GM12878 (cell line): Measurements from ENCODE around the gene TIMP2. TPM values are rescaled to one million over a fixed set of nuclear protein-coding genes. Genes with fewer than 3 reads are reported as not detected.

Experiments used
- ATAC-seq: fragments of 200-7000 bp; cut with Tn5 transposase; 3 replicates; pipeline ENCODE4 v1.9.1; 2020; ENCODE audit warnings: mild to moderate bottlenecking, moderate library complexity
- BruUV-seq: library from RNA; stranded (reverse); fragments of 400-500 nt; replicated peaks from 2 replicates; lab custom pipeline; 2021; lab: Mats Ljungman, UMichigan
- CTCF ChIA-PET: fragments of 300-600 bp; sonication (Branson Sonifier 250); formaldehyde crosslinking; extraction: SDS; loops from one replicate; lab custom pipeline; 2021; ENCODE audit warnings: inconsistent platforms; lab: Yijun Ruan, JAX
- POLR2A ChIA-PET: fragments of 350-600 bp; formaldehyde crosslinking; extraction: SDS; loops from one replicate; lab custom pipeline; 2021; ENCODE audit warnings: inconsistent platforms; lab: Charles Lee
- RAD21 ChIA-PET: fragments of 300-600 bp; sonication (Branson Sonifier 250); formaldehyde crosslinking; loops from one replicate; lab custom pipeline; 2023; ENCODE audit warnings: antibody characterized with exemption; ENCODE audit not compliant: unreplicated experiment; lab: Charles Lee
- SMC1A ChIA-PET: fragments of 300-600 bp; sonication (Branson Sonifier 250); formaldehyde crosslinking; loops from one replicate; lab custom pipeline; 2023; ENCODE audit not compliant: unreplicated experiment, uncharacterized antibody; lab: Charles Lee
- DNase-seq: peaks from one replicate; pipeline ENCODE4 v3.0.0-alpha.2; 2011; ENCODE audit warnings: low read depth, low spot score
- FAIRE-seq: peaks from 3 replicates; lab custom pipeline; 2011; peaks lifted over from hg19 to GRCh38; lab: Jason Lieb, UNC
- H2AFZ ChIP-seq: 2 replicates; pipeline ENCODE4 v1.6.0; 2011; ENCODE audit warnings: low read depth, low read length, control low read depth; ENCODE audit not compliant: control insufficient read depth
- H3K27ac ChIP-seq: 2 replicates; pipeline ENCODE4 v1.5.1; 2011; ENCODE audit warnings: control low read depth; ENCODE audit not compliant: control insufficient read depth, insufficient read depth
- H3K27me3 ChIP-seq, 2 experiments: replicated peaks in 1 of 2; 2 replicates each; pipeline versions ENCODE4 v1.6.0 to v1.6.1; 2011; ENCODE audit warnings: low read length in 1 of 2; ENCODE audit not compliant: control insufficient read depth in 2 of 2, insufficient read depth in 2 of 2
- H3K36me3 ChIP-seq, 2 experiments: 2 replicates each; pipeline ENCODE4 v1.5.1; 2011; ENCODE audit warnings: low read length in 1 of 2; ENCODE audit not compliant: control insufficient read depth in 2 of 2, insufficient read depth in 2 of 2
- H3K4me1 ChIP-seq: 2 replicates; pipeline ENCODE4 v1.6.1; 2011; ENCODE audit warnings: mild to moderate bottlenecking, low read length, moderate library complexity, mixed read lengths; ENCODE audit not compliant: control insufficient read depth, insufficient read depth
- H3K4me2 ChIP-seq: 2 replicates; pipeline ENCODE4 v1.6.0; 2011; ENCODE audit warnings: control low read depth; ENCODE audit not compliant: control insufficient read depth, insufficient read depth
- H3K4me3 ChIP-seq: fragments of 200-600 bp; sonication (generic); 2 replicates; pipeline ENCODE4 v1.5.1; 2016
- H3K79me2 ChIP-seq: 2 replicates; pipeline ENCODE4 v1.6.0; 2011; ENCODE audit warnings: low read length; ENCODE audit not compliant: control insufficient read depth, insufficient read depth
- H3K9ac ChIP-seq: 2 replicates; pipeline ENCODE4 v1.8.0; 2011; ENCODE audit warnings: low read length, control low read depth, mixed read lengths; ENCODE audit not compliant: control insufficient read depth, insufficient read depth
- H3K9me3 ChIP-seq: replicated peaks from 3 replicates; pipeline ENCODE4 v1.5.1; 2011; ENCODE audit warnings: mild to moderate bottlenecking, low read length; ENCODE audit not compliant: control insufficient read depth, insufficient read depth
- H4K20me1 ChIP-seq: 2 replicates; pipeline ENCODE4 v1.6.0; 2011; ENCODE audit not compliant: control insufficient read depth, insufficient read depth
- BCL3 ChIP-seq: IDR thresholded peaks from 2 replicates; pipeline ENCODE4 v1.6.1; 2011; ENCODE audit warnings: borderline replicate concordance, low read depth, mild to moderate bottlenecking, moderate library complexity, low read length; ENCODE audit not compliant: insufficient read depth, poor library complexity, severe bottlenecking
- IKZF1 ChIP-seq: fragments of 450-650 bp; conservative IDR thresholded peaks from 2 replicates; pipeline ENCODE4 v1.6.1; 2017; ENCODE audit warnings: antibody characterized with exemption, mild to moderate bottlenecking
- JUNB ChIP-seq: IDR thresholded peaks from 2 replicates; pipeline ENCODE4 v1.6.1; 2016; ENCODE audit warnings: antibody characterized with exemption, mild to moderate bottlenecking
- MEF2B ChIP-seq: fragments of 450-650 bp; IDR thresholded peaks from 2 replicates; pipeline ENCODE4 v1.6.1; 2018; ENCODE audit warnings: mild to moderate bottlenecking, moderate library complexity; ENCODE audit not compliant: partially characterized antibody, poor library complexity, severe bottlenecking
- RFX5 ChIP-seq: IDR thresholded peaks from 2 replicates; pipeline ENCODE4 v1.6.1; 2011; ENCODE audit warnings: low read depth, low read length, improper control_type of control experiment
- WGBS: methylation state at CpG from one replicate; pipeline ENCODE4 v1.1.6; 2016; ENCODE audit warnings: low lambda C conversion rate; ENCODE audit not compliant: insufficient replicate concordance, insufficient coverage; ENCODE audit errors: missing lambda C conversion rate; 5-methylcytosine and 5-hydroxymethylcytosine counted together
- in situ Hi-C: fragments of 300-500 bp; cut with MboI; formaldehyde crosslinking; loops from 9 replicates; pipeline ENCODE4 v1.14.3; 2018; ENCODE audit warnings: mixed read lengths
- intact Hi-C: fragments of 100-400 bp; cut with micrococcal nuclease; formaldehyde crosslinking; loops from one replicate; pipeline ENCODE4 v1.14.2; 2022; ENCODE audit not compliant: unreplicated experiment
- polyA plus RNA-seq, 11 experiments: library from polyadenylated mRNA; depleted of rRNA in 4 of 11; unstranded in 6 of 11; stranded (reverse) in 5 of 11; fragments of >200 nt; fragmentation: Nextera tagmentation in 4 of 11; fragmentation: Illumina TruSeq in 1 of 11; extraction: Ambion mirVana in 4 of 11; extraction: Trizol in 1 of 11; gene quantifications; 1 replicate in 1 of 11; 2 replicates in 10 of 11; pipeline versions ENCODE4 v1.2.1 to v1.2.3, GENCODE V29; 2011 to 2016; ENCODE audit warnings: inconsistent platforms in 2 of 11, missing spikeins in 2 of 11, low read depth in 1 of 11
- total RNA-seq, 4 experiments: library from RNA; depleted of rRNA in 3 of 4; stranded (reverse); fragments of >200 nt in 3 of 4; fragmentation: Illumina TruSeq in 1 of 4; extraction: Trizol in 1 of 4; gene quantifications; 2 replicates each; pipeline versions ENCODE4 v1.2.1 to v1.2.3, GENCODE V29; 2013 to 2021
- TF ChIP-seq, protein P1 (sequence below): fragments of 450-650 bp; conservative IDR thresholded peaks from 2 replicates; pipeline ENCODE4 v1.6.1; 2017; ENCODE audit warnings: mild to moderate bottlenecking, moderate library complexity
- TF ChIP-seq, protein P2 (sequence below): fragments of 450-650 bp; formaldehyde crosslinking; IDR thresholded peaks from 2 replicates; pipeline ENCODE4 v1.4.0; 2020; ENCODE audit warnings: mild to moderate bottlenecking, moderate library complexity

TIMP2 gene
- total and polyA plus RNA-seq, 10 of the 15 experiments (the other 5 are each of a cell fraction or from before 2014, with no cell fraction given), result 0.03 to 0.41 (median 0.04) TPM; not detected in 7

DNA sequence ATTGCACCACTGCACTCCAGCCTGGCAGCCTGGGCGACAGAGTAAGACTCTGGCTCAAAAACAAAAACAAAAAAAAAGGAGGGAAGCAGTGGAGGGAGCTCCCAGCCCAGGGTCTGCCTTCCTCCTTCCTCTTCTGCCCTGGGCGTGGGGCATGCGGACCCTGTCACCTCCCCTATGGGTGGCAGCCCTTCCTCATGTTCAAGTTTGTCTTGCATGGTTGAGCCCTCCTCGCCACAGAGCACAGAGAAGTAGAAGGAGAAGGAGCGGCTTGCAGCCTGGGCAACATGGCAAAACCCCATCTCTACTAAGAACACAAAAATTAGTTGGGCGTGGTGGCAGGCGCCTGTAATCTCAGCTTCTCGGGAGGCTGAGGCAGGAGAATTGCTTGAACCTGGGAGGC lies 21.4 kb upstream of the TIMP2 start:
- no peak overlapping the region for H3K4me2 ChIP-seq
- no peak for FAIRE-seq
- H2AFZ ChIP-seq, result no peak overlapping the region
- no peak overlapping the region for H3K4me3 ChIP-seq
- no peak overlapping the region for H3K9ac ChIP-seq
- no peak for TF ChIP-seq BCL3
- TF ChIP-seq, protein P1, sequence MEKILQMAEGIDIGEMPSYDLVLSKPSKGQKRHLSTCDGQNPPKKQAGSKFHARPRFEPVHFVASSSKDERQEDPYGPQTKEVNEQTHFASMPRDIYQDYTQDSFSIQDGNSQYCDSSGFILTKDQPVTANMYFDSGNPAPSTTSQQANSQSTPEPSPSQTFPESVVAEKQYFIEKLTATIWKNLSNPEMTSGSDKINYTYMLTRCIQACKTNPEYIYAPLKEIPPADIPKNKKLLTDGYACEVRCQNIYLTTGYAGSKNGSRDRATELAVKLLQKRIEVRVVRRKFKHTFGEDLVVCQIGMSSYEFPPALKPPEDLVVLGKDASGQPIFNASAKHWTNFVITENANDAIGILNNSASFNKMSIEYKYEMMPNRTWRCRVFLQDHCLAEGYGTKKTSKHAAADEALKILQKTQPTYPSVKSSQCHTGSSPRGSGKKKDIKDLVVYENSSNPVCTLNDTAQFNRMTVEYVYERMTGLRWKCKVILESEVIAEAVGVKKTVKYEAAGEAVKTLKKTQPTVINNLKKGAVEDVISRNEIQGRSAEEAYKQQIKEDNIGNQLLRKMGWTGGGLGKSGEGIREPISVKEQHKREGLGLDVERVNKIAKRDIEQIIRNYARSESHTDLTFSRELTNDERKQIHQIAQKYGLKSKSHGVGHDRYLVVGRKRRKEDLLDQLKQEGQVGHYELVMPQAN, result no peak
- CTCF ChIA-PET, result no interaction called here
- POLR2A ChIA-PET, result no interaction called here
- no peaks in the 10 kb centered on the region for H3K4me1 ChIP-seq
- peaks cover 0 to 5% of the 10 kb centered on the region in 2 experiments; a peak in 2 of 4 replicates for H3K27me3 ChIP-seq
- no peak for ATAC-seq
- in situ Hi-C loops, result no loop called here
- H3K9me3 ChIP-seq, result peaks cover 10% of the 10 kb centered on the region; the same call in 2 of the 3 replicates
- RAD21 ChIA-PET, result no interaction called here
- H3K79me2 ChIP-seq, result no peaks in the 10 kb centered on the region
- intact Hi-C loops, result no loop called here
- no peak for DNase-seq
- SMC1A ChIA-PET, result no interaction called here
- BruUV-seq, result no TSS peak
- no peaks in the 10 kb centered on the region for H4K20me1 ChIP-seq
- H3K27ac ChIP-seq, result no peak overlapping the region
- no peaks in the 10 kb centered on the region for H3K36me3 ChIP-seq
- WGBS, result 12% methylated on average over 8 of the region's 8 CpGs

- Histone ChIP-seq H3K27me3 (peaks cover 0 to 5% of the 10 kb centered on the region in 2 experiments; a peak in 2 of 4 replicates), H3K27ac (no peak overlapping the region), H2AFZ (no peak overlapping the region), H3K4me1 (no peaks in the 10 kb centered on the region), H4K20me1 (no peaks in the 10 kb centered on the region), H3K79me2 (no peaks in the 10 kb centered on the region), H3K9me3 (peaks cover 10% of the 10 kb centered on the region; the same call in 2 of the 3 replicates), H3K4me3 (no peak overlapping the region), H3K9ac (no peak overlapping the region), H3K4me2 (no peak overlapping the region), H3K36me3 (no peaks in the 10 kb centered on the region)
- CTCF ChIA-PET, result no interaction called here
- intact Hi-C loops (no loop called here), in situ Hi-C loops (no loop called here)
- FAIRE-seq, result no peak
- DNase-seq, result no peak
- RAD21 ChIA-PET, result no interaction called here
- WGBS, result 31% methylated on average over 7 of the region's 7 CpGs
- POLR2A ChIA-PET, result no interaction called here
- TF ChIP-seq IKZF1, result no peak
- TF ChIP-seq, protein P2, sequence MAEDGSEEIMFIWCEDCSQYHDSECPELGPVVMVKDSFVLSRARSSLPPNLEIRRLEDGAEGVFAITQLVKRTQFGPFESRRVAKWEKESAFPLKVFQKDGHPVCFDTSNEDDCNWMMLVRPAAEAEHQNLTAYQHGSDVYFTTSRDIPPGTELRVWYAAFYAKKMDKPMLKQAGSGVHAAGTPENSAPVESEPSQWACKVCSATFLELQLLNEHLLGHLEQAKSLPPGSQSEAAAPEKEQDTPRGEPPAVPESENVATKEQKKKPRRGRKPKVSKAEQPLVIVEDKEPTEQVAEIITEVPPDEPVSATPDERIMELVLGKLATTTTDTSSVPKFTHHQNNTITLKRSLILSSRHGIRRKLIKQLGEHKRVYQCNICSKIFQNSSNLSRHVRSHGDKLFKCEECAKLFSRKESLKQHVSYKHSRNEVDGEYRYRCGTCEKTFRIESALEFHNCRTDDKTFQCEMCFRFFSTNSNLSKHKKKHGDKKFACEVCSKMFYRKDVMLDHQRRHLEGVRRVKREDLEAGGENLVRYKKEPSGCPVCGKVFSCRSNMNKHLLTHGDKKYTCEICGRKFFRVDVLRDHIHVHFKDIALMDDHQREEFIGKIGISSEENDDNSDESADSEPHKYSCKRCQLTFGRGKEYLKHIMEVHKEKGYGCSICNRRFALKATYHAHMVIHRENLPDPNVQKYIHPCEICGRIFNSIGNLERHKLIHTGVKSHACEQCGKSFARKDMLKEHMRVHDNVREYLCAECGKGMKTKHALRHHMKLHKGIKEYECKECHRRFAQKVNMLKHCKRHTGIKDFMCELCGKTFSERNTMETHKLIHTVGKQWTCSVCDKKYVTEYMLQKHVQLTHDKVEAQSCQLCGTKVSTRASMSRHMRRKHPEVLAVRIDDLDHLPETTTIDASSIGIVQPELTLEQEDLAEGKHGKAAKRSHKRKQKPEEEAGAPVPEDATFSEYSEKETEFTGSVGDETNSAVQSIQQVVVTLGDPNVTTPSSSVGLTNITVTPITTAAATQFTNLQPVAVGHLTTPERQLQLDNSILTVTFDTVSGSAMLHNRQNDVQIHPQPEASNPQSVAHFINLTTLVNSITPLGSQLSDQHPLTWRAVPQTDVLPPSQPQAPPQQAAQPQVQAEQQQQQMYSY, result no peak
- TF ChIP-seq MEF2B, result no peak
- no peak for TF ChIP-seq JUNB
- no peak for TF ChIP-seq RFX5
- no peak for ATAC-seq
- SMC1A ChIA-PET, result no interaction called here
- BruUV-seq, result no TSS peak
These were observed 20.9 kb upstream of the TIMP2 start for GRCh38 chr17:78946131-78946530.
